H9 (cell line): ENCODE measurements around the gene IQGAP2. TPM values are rescaled to one million over a fixed set of nuclear protein-coding genes. Genes with fewer than 3 reads are reported as not detected.

Experiments used
- DNase-seq: peaks from one replicate; pipeline ENCODE4 v3.0.0-alpha.2; 2017
- H2AFZ ChIP-seq: one replicate; pipeline ENCODE4 v1.6.1; 2013; ENCODE audit warnings: mild to moderate bottlenecking, low read length, control low read depth, moderate library complexity
- H2AK5ac ChIP-seq: 2 replicates; pipeline ENCODE4 v1.6.1; 2013; ENCODE audit warnings: low read length, control low read depth, mixed read lengths; ENCODE audit not compliant: insufficient read length
- H2BK120ac ChIP-seq: one replicate; pipeline ENCODE4 v1.6.1; 2013; ENCODE audit warnings: low read depth, mild to moderate bottlenecking, low read length, control low read depth, inconsistent platforms; ENCODE audit not compliant: poor library complexity, severe bottlenecking
- H2BK12ac ChIP-seq: 2 replicates; pipeline ENCODE4 v1.6.1; 2013; ENCODE audit warnings: low read length, control low read depth, mixed read lengths, low read depth; ENCODE audit not compliant: insufficient read length
- H2BK15ac ChIP-seq: 2 replicates; pipeline ENCODE4 v1.6.1; 2013; ENCODE audit warnings: low read depth, low read length, control low read depth
- H2BK20ac ChIP-seq: one replicate; pipeline ENCODE4 v1.6.1; 2013; ENCODE audit warnings: low read depth, mild to moderate bottlenecking, low read length, control low read depth, inconsistent platforms; ENCODE audit not compliant: poor library complexity, severe bottlenecking
- H2BK5ac ChIP-seq: 2 replicates; pipeline ENCODE4 v1.6.1; 2013; ENCODE audit warnings: low read length, control low read depth, mixed read lengths; ENCODE audit not compliant: insufficient read length
- H3K14ac ChIP-seq: 2 replicates; pipeline ENCODE4 v1.6.1; 2013; ENCODE audit warnings: low read length, control low read depth; ENCODE audit not compliant: insufficient read depth
- H3K18ac ChIP-seq: 2 replicates; pipeline ENCODE4 v1.6.1; 2013; ENCODE audit warnings: low read depth, mild to moderate bottlenecking, mixed read lengths, low read length, control low read depth; ENCODE audit not compliant: insufficient read length
- H3K23ac ChIP-seq: 2 replicates; pipeline ENCODE4 v1.6.1; 2013; ENCODE audit warnings: low read length, control low read depth, mixed read lengths, low read depth; ENCODE audit not compliant: insufficient read length
- H3K23me2 ChIP-seq: 2 replicates; pipeline ENCODE4 v1.6.1; 2013; ENCODE audit warnings: low read depth, mild to moderate bottlenecking, mixed read lengths, low read length, control low read depth; ENCODE audit not compliant: insufficient read length, poor library complexity, severe bottlenecking
- H3K27ac ChIP-seq: 2 replicates; pipeline ENCODE4 v1.5.1; 2013; ENCODE audit warnings: low read length, control low read depth, mixed read lengths, low read depth; ENCODE audit not compliant: insufficient read length
- H3K27me3 ChIP-seq: 2 replicates; pipeline ENCODE4 v1.6.1; 2013; ENCODE audit warnings: low read length, control low read depth, inconsistent platforms; ENCODE audit not compliant: insufficient read depth
- H3K4ac ChIP-seq: 2 replicates; pipeline ENCODE4 v1.6.1; 2013; ENCODE audit warnings: low read depth, mild to moderate bottlenecking, control low read depth, inconsistent platforms, low read length, moderate library complexity
- H3K4me1 ChIP-seq: 2 replicates; pipeline ENCODE4 v1.6.1; 2013; ENCODE audit warnings: low read length, control low read depth, inconsistent platforms; ENCODE audit not compliant: insufficient read depth
- H3K4me2 ChIP-seq: 2 replicates; pipeline ENCODE4 v1.6.1; 2013; ENCODE audit warnings: low read length, control low read depth, mixed read lengths; ENCODE audit not compliant: insufficient read length, insufficient read depth
- H3K56ac ChIP-seq: 2 replicates; pipeline ENCODE4 v1.6.1; 2013; ENCODE audit warnings: low read depth, mild to moderate bottlenecking, mixed read lengths, low read length, control low read depth; ENCODE audit not compliant: insufficient read length
- H3K79me1 ChIP-seq: 2 replicates; pipeline ENCODE4 v1.6.1; 2013; ENCODE audit warnings: low read depth, mild to moderate bottlenecking, moderate library complexity, low read length, control low read depth, inconsistent platforms; ENCODE audit not compliant: insufficient read depth, poor library complexity, severe bottlenecking
- H3K79me2 ChIP-seq: 2 replicates; pipeline ENCODE4 v1.6.1; 2013; ENCODE audit warnings: low read length, control low read depth, inconsistent platforms; ENCODE audit not compliant: insufficient read depth
- H3K9ac ChIP-seq: 2 replicates; pipeline ENCODE4 v1.6.1; 2013; ENCODE audit warnings: low read length, control low read depth, mixed read lengths; ENCODE audit not compliant: insufficient read length; ENCODE audit errors: extremely low read depth
- H3K9me3 ChIP-seq: one replicate; pipeline ENCODE4 v1.6.1; 2013; ENCODE audit warnings: low read depth, low read length, inconsistent platforms; ENCODE audit not compliant: control insufficient read depth
- H3T11ph ChIP-seq: one replicate; pipeline ENCODE4 v1.6.1; 2013; ENCODE audit warnings: mild to moderate bottlenecking, low read length, control low read depth, inconsistent platforms
- H4K20me1 ChIP-seq: one replicate; pipeline ENCODE4 v1.6.1; 2013; ENCODE audit not compliant: control insufficient read depth, insufficient read length, insufficient read depth
- H4K5ac ChIP-seq: 2 replicates; pipeline ENCODE4 v1.6.1; 2013; ENCODE audit warnings: low read depth, mild to moderate bottlenecking, mixed read lengths, low read length, control low read depth; ENCODE audit not compliant: insufficient read length
- H4K8ac ChIP-seq: replicated peaks from 2 replicates; pipeline ENCODE4 v1.6.1; 2013; ENCODE audit warnings: low read length, control low read depth, mixed read lengths, low read depth; ENCODE audit not compliant: insufficient read length
- H4K91ac ChIP-seq: 2 replicates; pipeline ENCODE4 v1.6.1; 2013; ENCODE audit warnings: low read depth, mild to moderate bottlenecking, moderate library complexity, mixed read lengths, low read length, control low read depth; ENCODE audit not compliant: insufficient read length
- H3K27ac Mint-ChIP-seq, 3 experiments: 2 replicates in 2 of 3; 3 replicates in 1 of 3; pipeline ENCODE4 v1.8.0; 2020 to 2021; ENCODE audit warnings: mixed read lengths in 3 of 3, mild to moderate bottlenecking in 1 of 3, moderate library complexity in 1 of 3
- H3K27me3 Mint-ChIP-seq: 2 replicates; pipeline ENCODE4 v1.8.0; 2021; ENCODE audit warnings: low read depth, mild to moderate bottlenecking, moderate library complexity, mixed read lengths
- H3K36me3 Mint-ChIP-seq, 3 experiments: 2 replicates in 2 of 3; 3 replicates in 1 of 3; pipeline ENCODE4 v1.8.0; 2020 to 2021; ENCODE audit warnings: low read depth in 3 of 3, mixed read lengths in 3 of 3; ENCODE audit not compliant: insufficient read depth in 1 of 3
- H3K4me1 Mint-ChIP-seq, 2 experiments: 2 replicates each; pipeline ENCODE4 v1.8.0; 2020; ENCODE audit warnings: mixed read lengths in 2 of 2
- H3K4me3 Mint-ChIP-seq, 2 experiments: 2 replicates in 1 of 2; 3 replicates in 1 of 2; pipeline ENCODE4 v1.8.0; 2020 to 2021; ENCODE audit warnings: mild to moderate bottlenecking in 2 of 2, mixed read lengths in 2 of 2, moderate library complexity in 1 of 2
- H3K9me3 Mint-ChIP-seq, 2 experiments: 2 replicates in 1 of 2; 3 replicates in 1 of 2; pipeline ENCODE4 v1.8.0; 2020; ENCODE audit warnings: mild to moderate bottlenecking in 2 of 2, mixed read lengths in 2 of 2, moderate library complexity in 1 of 2
- WGBS: extraction: QIAGEN DNeasy Blood & Tissue Kit; methylation state at CpG from one replicate; pipeline ENCODE4 v1.1.7; 2013; ENCODE audit warnings: missing lambda C conversion rate, low lambda C conversion rate, mixed read lengths; ENCODE audit not compliant: insufficient read length; ENCODE audit errors: extremely low coverage; 5-methylcytosine and 5-hydroxymethylcytosine counted together
- total RNA-seq: library from RNA; stranded (reverse); gene quantifications from 2 replicates; pipeline ENCODE4 v1.2.1, GENCODE V29; 2021
- TF ChIP-seq, protein P1 (sequence below): fragments of 200-600 bp; sonication (generic); conservative IDR thresholded peaks from 3 replicates; pipeline ENCODE4 v1.8.0; 2021; ENCODE audit warnings: antibody characterized with exemption, mild to moderate bottlenecking

The IQGAP2 gene
- total RNA-seq, 1 experiment from 2014 or later: 22.5 TPM

DNA sequence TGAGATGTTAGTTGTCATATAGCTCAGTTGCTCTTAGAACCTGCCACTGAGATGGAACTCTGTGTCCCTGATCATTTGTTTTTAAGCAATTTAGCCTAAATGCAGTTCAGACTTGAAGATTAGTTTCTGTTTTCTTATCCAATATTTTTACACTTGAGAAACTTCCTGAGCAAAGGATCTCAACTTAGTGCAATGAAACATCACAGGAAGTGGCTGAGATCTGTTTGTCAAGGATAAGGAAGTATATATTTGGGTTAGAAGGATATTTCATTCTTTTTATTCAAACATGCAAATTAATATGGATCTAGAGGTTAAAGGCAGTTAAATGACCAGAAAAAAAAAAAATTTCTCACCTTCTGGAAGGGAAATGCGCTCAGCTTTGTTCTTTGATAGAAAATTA is 293.2 kb downstream of the IQGAP2 start:
- H3K18ac ChIP-seq: no peak overlapping the region
- no peaks in the 10 kb centered on the region for H3K9me3 ChIP-seq
- no peak overlapping the region for H3K4ac ChIP-seq
- H3K4me1 Mint-ChIP-seq: no peaks in the 10 kb centered on the region
- TF ChIP-seq, protein P1, sequence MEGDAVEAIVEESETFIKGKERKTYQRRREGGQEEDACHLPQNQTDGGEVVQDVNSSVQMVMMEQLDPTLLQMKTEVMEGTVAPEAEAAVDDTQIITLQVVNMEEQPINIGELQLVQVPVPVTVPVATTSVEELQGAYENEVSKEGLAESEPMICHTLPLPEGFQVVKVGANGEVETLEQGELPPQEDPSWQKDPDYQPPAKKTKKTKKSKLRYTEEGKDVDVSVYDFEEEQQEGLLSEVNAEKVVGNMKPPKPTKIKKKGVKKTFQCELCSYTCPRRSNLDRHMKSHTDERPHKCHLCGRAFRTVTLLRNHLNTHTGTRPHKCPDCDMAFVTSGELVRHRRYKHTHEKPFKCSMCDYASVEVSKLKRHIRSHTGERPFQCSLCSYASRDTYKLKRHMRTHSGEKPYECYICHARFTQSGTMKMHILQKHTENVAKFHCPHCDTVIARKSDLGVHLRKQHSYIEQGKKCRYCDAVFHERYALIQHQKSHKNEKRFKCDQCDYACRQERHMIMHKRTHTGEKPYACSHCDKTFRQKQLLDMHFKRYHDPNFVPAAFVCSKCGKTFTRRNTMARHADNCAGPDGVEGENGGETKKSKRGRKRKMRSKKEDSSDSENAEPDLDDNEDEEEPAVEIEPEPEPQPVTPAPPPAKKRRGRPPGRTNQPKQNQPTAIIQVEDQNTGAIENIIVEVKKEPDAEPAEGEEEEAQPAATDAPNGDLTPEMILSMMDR: no peak
- H3K14ac ChIP-seq: no peak overlapping the region
- H2BK20ac ChIP-seq: no peak overlapping the region
- H3K27ac ChIP-seq: no peak overlapping the region
- no peak overlapping the region for H3K27ac Mint-ChIP-seq
- no peaks in the 10 kb centered on the region for H4K20me1 ChIP-seq
- H2BK12ac ChIP-seq: no peak overlapping the region
- no peak overlapping the region for H2AFZ ChIP-seq
- no peak overlapping the region for H4K5ac ChIP-seq
- no peak overlapping the region for H4K8ac ChIP-seq
- H2BK120ac ChIP-seq: no peak overlapping the region
- no peaks in the 10 kb centered on the region for H3K4me1 ChIP-seq
- H3K9ac ChIP-seq: no peak overlapping the region
- H3T11ph ChIP-seq: no peak overlapping the region
- H3K4me3 Mint-ChIP-seq: no peak overlapping the region
- no peak overlapping the region for H3K23ac ChIP-seq
- H3K27me3 ChIP-seq: no peaks in the 10 kb centered on the region
- no peak for DNase-seq
- no peak overlapping the region for H4K91ac ChIP-seq
- H3K36me3 Mint-ChIP-seq: peaks cover 0 to 9% (median 8%) of the 10 kb centered on the region in 3 experiments; a peak in 4 of 7 replicates
- H3K27me3 Mint-ChIP-seq: no peaks in the 10 kb centered on the region
- no CpG with 5 or more reads among the region's 1 CpG for WGBS
- no peak overlapping the region for H2BK5ac ChIP-seq
- H3K9me3 Mint-ChIP-seq: no peaks in the 10 kb centered on the region
- no peak overlapping the region for H3K4me2 ChIP-seq
- no peaks in the 10 kb centered on the region for H3K79me1 ChIP-seq
- no peak overlapping the region for H3K56ac ChIP-seq
- H2BK15ac ChIP-seq: no peak overlapping the region
- no peaks in the 10 kb centered on the region for H3K79me2 ChIP-seq
- H3K23me2 ChIP-seq: no peaks in the 10 kb centered on the region
- H2AK5ac ChIP-seq: no peak overlapping the region
